DMS53 (cell line): ENCODE measurements around the gene NEGR1.

Experiments used
- DNase-seq: peaks from one replicate; lab custom pipeline; 2025; lab: John Stamatoyannopoulos, UW

Gene NEGR1

DNA sequence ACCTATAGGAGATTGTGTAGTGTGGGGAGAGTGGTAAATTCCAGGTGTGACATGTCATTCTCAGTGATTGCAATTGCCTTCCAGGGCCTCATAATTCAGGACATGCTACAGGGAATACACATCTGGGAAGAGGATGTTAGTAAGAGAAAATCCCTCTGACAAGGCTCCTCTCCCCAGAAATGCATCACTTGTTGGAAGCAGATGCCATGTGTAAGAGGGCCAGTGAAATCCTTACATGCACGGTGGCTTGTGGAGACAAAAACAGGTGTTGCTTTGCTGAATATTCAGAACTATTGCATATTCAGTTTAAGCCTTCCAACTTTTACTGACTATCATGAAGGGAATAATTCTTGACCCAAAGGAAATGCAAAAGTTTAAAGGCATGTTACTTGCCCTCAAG lies 503.4 kb downstream of the NEGR1 start:
- DNase-seq: no peak

DNA sequence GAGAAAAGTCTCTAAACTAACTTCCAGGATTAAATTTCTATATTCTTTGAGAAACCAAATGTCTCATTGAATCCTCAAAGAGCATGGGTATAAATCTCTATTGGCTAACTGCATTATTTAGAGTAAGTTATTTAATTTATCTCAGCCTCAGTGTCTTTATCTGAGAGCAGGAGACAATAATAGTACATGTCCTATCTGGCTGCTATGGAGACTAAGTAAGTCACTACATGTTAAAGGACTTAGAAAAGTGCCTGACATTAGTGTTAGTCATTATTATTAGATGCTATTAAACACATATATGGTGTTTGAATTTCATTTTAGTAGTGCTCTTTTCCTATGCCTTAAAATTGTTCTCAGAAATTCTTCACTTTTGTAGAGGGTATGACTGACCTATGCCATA lies 505.2 kb downstream of the NEGR1 start:
- no peak for DNase-seq

DNA sequence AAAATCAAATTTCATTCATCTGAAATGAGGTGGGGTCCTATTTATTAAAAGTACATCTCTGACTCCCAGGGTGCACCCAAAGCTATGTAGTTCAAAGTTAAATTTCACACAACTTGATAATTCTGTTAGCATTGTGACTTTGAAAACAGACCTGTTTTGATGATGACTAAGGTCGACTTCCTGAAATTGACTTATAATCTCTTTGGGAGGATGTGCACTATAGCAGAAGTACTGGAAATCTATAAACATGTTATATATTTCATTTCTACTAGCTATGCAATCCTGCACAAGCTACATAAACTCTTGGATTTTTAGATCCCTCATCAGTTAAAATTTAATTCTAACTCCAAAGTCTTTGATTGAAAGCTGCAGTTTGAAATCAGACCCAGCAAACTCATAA lies 507.6 kb downstream of the NEGR1 start:
- DNase-seq: no peak

DNA sequence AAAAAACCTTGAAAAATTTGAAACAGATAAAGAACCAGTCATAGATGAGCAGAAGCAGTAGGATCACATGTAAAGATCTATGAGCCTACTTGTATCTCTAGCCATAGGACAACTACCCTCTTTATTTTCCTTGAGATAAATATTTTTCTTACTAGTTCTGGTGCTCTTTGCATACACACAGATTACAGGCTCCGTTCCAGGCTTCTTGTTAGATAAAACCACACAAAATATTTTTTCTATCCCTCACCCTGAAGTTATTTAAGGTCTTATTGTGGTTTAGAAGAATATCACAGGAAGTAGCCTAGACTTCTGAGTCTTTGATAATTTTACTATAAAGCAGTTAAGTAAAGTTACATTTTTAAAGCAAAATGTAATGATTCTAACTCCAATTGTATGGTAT lies 512.2 kb downstream of the NEGR1 start:
- no peak for DNase-seq

DNA sequence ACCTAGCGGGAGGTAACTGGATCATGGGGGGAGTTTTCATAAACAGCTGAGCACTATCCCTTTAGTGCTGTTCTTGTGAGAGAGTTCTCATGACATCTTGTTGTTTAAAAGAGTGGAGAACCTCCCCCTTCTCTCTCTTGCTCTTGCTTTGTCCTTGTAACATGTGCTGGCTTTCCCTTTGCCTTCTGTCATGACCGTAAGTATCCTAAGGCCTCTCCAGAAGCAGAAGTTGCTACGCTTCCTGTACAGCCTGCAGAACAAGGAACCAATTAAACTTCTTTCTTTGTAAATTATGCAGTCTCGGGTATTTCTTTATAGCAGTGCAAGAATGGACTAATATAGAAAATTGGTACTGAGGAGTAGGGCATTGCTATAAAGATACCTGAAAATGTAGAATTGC lies 515.6 kb downstream of the NEGR1 start:
- DNase-seq: no peak

DNA sequence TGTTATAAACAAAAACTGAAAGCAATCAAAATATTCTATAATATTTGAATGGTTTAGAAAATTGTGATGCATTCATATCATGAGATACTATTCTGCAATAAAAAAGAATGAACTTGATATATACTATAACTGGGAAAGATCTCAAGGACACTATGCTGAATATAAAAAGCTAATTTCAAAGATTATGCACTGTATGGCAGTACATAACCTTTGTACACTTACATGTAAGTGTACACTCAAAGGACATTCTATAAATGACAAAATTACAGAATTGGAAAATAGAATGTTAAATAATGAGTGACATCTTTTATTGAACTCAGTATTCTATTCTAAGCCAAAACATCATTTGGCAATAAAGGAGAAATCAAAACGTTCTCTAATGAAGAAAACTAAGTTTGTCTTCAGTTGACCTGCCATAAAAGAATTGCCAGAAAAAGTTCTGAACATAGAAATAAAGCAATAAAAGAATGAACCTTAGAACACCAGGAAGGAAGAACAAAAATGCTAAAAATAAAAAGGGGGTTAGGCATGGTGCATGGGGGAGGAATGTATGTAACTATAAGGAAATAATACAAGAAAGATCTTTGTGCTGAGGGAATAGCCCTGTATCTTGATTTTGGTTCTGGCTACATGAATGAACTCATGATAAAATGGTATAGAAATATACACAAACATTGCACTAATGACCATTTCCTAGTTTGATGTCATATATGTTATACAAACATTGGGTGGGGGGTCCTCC lies 519.7 kb downstream of the NEGR1 start:
- no peak for DNase-seq

DNA sequence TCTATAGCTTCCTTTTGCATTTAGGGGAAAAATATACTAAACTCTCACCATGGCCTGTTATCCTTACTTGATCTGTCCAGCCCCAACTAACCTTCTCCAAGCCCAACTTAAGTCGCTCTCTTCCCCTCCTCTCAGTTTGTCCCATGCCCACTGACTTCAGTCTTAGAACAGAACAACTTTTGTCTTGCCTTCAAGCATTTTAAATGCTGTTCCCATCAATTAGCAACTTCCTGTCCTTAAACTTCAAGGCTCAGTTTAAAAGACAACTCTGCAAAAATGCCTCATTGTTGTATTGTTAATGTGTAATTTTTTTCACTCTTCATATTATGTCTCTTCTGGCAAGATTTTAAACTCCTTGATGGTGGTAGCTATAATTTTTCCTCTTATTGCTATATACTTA lies 526.9 kb downstream of the NEGR1 start:
- DNase-seq: no peak

DNA sequence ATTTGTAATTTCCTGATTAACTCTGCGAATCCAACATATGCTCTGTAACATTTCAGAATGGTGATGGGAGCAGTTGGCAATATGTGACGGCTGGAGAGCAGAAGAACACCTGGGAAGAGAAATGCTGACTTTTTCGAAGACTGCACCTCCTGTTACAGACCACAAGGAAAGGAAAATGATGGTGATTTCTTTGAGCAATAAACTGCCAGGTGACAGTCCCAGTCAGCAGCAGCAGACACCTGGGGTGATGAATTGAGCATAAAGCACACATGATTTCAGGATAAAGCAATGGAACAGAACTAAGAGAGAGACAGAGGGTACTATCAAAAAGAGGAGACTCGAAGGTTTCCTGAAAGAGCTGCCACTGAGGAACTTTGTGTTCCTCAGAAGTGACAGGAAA lies 528.6 kb downstream of the NEGR1 start:
- DNase-seq: no peak

DNA sequence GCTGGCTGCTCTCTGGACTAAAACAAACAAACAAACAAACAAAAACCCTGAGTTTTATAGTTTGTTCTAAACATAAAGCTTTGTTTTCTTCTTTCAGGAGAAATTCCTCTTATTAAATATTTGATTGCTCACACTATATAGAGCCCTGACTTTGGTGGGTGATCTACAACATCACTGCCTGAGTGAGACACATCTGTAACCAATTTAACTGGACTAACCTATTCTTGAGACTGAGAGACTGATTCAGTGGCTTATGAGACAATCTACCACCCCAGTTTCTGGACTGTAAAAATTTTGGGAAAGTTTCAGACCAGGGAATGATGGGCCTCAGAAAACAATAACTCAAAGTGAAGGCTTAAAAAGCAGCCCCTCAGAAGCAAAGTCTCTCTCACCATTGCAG lies 537.0 kb downstream of the NEGR1 start:
- no peak for DNase-seq

DNA sequence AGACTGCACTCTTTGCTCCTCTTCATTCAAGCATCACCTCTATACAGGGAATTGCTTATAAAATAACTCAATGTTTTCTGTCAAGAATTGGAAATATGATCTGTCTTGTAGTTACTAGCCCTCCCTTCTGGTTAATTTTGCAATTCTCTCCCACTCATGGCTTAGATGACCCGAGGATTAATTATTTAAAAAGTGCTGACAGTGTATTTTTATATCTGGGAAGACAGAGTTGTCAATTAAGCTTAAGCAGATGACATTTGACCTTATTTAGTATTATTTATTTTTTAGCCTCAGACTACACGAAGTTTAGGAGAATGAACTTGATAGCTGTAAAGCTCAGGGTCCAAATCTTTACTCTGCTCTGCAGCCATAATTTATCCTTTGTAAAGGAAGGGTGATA lies 538.5 kb downstream of the NEGR1 start:
- DNase-seq: no peak

DNA sequence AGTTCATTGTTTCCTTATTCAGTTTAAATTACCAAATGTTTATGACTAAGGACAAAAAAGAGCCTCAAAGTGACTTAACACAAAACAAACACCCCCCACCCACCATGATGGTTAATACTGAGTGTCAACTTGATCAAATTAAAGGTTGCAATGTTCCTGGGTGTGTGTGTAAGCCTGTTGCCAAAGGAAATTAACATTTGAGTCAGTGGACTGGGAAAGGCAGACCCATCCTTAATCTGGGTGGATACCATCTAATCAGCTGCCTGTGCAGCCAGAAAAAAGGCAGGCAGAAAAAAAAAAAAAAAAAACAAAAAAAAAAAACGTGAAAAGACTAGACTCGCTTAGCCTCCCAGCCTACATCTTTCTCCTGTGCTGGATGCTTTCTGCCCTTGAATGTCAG lies 543.4 kb downstream of the NEGR1 start:
- no peak for DNase-seq

DNA sequence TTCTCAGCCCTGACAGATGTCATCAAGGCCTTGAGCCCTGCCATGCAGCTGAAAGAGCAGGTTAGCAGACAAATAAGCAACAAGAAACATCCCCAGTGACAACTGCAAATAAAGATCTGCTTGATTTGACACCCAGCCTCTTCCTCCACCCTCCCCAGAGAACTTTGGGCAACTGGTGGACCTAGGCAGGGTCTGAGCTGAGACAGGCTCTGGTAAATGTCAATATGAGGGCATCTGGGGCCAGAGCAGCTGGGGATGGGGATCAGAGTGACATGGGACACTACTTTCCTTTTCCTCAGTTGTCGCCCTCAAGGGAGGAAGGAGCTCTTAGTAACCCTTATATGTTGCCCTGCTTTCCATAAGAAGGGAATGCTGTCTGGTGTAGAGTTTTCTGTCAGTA lies 544.1 kb downstream of the NEGR1 start:
- DNase-seq: no peak

DNA sequence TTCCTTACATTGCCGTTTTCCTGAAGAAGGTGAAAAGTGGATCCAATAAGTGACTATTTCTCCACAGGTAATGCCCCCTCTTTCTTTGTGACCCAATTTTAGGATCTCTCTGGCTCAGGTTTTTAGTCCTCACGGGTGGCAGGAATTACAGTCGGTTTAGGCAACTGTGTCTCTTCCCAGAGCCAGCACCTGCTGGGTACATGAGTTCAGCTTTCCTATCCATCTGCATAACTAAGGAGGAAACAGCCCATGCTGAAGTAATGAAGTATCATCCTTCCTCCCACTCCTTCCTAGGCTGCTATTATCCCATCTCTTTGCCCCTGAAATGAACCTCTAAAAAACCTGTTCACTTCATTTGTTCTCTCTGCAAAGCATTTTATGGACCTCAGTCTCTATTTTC lies 544.6 kb downstream of the NEGR1 start:
- no peak for DNase-seq

DNA sequence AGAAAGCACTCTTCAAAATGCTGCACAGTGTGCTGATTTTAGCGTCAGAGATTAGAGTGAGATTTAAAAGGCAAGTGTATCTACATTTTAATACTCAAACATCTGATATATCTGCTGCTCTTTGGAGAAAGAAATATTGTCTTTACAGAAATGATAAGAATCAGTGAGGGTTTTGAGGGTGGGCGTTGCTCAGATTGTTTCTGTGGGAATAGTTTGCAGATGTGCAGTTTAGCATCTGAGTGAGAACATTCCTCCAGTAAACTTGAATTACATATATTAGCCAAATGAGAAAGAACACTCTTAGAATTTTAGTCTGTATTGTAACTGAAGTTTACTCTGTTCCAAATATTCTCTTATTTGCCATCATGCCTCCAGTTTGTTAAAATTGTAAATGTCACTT lies 549.2 kb downstream of the NEGR1 start:
- DNase-seq: no peak

DNA sequence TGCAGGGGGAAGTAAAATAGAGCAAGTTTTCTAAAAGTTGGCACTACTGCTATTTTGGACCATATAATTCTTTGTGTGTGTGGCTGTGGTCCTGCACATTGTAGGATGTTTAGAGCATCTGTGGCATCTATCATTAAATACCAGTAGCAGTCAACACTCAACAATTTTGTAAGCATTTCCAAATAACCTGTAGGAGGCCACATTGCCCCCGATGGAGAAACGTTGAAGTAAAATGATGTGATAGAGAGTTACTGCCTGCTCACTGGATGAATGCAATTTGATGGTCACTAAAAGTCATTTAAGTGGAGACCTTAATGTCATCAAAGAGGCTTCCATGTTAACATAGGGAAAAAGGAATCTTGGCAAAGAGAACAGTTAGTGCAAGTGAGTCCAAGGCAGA lies 560.8 kb downstream of the NEGR1 start:
- DNase-seq: no peak

DNA sequence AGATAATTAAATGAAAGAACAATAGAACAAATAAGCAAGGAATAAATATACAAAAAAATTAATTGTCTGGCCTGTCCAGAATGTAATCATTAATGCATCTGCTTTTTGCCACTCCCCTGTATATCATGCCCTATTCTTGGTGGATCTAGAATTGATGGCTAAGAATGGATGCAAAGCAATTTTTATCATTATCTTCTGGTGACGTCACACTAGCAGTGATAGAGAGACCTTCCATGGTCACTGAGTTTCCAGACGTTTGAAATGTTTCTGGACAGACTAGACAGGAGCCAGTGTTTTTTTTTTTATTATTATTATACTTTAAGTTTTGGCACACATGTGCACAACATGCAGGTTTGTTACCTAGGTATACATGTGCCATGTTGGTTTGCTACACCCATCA lies 563.0 kb downstream of the NEGR1 start:
- DNase-seq: no peak

DNA sequence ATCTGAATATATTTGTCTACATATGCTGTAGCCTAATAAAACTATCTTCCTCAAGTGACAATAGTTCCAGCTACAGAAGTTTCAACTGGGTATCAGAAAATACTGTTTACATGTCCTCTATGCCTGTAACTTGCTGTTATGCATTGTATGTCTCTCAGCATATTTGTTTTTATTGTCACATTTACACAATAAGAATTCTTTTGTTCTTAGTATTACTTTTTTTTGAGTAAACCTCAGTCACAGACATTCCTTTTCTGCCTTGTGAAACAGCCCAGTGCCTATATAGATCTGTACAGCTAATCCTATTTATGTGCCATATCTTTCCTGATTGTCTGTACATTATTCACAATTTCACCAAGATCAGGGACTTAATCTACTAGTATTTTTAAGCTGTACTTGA lies 565.2 kb downstream of the NEGR1 start:
- DNase-seq: no peak

DNA sequence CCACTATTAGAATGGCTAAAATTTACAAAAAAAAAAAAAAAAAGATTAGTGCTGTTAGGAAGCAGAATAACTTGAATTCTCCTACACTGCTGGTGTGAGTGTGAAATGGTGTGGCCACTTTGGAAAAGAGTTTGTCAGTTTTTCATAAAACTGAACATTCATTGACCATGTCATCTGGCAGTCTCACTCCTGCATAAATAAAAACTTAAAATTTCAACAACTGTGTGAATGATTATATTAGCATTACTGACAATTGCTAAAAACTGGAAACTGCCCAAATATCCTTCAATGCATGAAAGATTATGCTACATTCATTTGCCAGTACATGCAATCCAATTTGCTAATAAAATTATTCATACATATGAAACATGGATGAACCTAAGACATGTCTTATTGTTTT lies 570.9 kb downstream of the NEGR1 start:
- DNase-seq: no peak

DNA sequence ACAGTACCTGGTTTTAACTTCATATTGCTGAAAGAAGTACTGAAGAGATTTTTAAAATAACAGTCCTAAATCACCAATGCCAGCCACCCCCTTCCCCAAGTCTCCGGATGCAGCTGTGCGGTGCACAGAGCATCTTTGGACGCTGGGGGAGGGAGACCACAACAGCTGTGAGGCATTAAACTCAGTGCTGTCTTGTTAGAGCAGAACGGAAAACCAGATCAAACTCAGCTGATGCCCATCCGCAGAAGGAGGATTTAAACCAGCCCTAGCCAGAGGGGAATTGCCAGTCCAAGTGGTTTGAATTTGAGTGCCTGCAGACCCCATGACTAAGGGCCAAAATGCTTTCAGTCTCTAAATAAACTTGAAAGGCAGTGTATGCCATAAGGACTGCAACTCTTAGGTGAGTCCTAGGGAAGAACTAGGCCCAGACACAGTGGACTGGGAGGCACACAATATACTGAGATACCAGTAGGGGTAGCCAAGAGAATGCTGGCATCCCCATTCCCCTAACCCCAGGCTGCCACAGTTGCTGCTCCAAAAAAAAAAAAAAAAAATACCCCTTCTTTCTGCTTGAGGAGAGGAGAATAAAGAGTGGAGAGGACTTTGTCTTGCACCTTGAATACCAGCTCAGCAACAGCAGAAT lies 576.2 kb downstream of the NEGR1 start:
- peak; percentile 11 for DNase-seq

DNA sequence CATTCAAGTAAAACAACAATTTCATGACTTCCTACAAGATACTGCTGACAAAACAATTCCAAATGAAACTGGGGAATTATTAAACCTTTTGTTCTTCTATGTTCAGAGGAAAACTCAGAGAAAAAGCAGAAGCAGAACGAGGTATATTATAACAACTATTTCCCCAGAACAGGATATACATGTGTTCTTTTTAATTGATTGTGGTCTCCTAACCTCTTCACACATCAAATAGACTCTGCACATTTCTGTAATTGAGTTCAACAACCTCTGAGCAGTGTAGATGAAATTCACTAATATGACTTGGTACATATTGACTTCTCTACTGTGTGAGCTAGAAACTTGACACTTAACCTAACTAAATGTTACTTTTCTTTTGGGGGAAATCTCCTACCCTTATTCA lies 584.2 kb downstream of the NEGR1 start:
- DNase-seq: no peak

DNA sequence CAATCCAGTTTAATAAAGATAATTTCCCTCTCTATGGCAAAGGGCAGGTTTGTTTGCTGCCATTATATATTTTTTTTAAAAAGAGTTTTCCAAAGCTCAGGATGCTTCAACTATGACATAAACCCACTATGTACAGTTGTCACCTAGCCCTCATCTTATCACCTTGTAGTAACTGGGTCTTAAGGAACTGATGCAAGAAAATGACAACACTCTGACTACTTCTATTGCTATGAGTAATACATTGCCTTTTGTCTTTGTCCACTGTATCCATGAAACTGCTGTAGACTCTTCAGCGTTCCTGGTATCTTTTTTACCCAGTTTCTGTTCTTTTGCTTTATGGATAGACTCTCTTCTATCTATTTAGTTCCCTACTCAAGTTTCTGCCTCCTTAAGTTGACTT lies 586.5 kb downstream of the NEGR1 start:
- DNase-seq: no peak

DNA sequence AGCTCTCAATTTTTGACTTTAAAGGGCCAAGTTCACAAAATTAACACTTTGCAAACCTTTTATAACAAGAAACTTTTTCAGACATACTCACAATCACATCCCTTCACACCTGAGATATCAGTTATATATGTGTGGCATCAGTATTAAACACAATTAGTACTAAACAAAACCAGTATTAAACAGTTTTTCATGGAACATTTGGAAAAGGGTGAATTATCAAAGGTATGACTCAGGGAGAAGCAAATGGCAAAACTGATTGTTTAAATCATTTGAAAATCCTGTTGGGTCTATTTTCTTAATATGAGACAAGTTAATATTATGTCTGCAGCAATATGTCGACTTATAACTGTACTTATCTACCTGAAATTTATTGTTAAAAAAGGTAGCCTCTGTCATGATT lies 587.3 kb downstream of the NEGR1 start:
- no peak for DNase-seq

DNA sequence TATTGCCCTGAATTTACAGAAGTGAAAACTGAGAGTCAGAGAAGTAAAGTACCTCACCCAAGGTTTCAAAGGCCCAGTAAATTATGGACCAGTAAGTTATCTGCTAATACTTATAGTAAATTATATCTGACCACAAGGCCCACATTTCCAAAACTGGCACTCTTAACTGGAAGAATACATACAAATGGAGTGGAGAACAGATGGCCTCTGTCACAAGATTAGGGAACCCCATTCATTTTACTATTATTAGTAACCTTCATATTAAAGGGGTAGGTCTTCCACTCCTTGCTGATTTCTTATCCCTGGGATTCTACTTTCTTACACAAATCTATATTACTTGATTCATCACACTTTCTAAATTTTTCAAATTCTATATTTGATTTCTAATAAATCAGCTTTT lies 588.8 kb downstream of the NEGR1 start:
- DNase-seq: no peak

DNA sequence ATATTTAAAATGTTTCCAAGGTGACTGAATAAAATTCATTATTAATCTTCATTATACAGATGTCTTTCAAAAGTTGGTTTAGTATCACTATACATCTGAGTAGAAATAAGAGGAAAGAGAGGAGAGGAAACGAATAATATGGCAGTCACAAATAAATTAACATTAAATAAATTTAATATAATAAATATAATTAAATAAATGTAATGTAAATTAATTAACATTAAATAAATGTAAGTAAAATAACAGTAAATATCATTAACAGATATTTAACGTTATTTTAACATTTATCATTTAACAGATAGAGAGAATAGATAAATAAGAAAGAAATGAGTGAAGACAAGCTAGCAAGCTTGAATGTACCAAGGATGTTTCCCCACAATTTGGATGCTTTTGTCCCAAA lies 592.7 kb downstream of the NEGR1 start:
- DNase-seq: no peak
